H1 (cell line): ENCODE data around the gene PFKFB3. TPM values are rescaled to one million over a fixed set of nuclear protein-coding genes. Genes with fewer than 3 reads are reported as not detected.

Experiments used
- CTCF ChIA-PET: fragments of 300-600 bp; sonication (Branson Sonifier 250); formaldehyde crosslinking; loops from one replicate; lab custom pipeline; 2021; ENCODE audit not compliant: partially characterized antibody; lab: Charles Lee
- POLR2A ChIA-PET: fragments of 300-600 bp; sonication (Branson Sonifier 250); formaldehyde crosslinking; loops from one replicate; lab custom pipeline; 2021; ENCODE audit warnings: inconsistent platforms; ENCODE audit not compliant: partially characterized antibody; lab: Charles Lee
- DNase-seq, 2 experiments: peaks; one replicate each; pipeline versions ENCODE4 v3.0.0 to v3.0.0-alpha.2; 2010 to 2022; ENCODE audit warnings: low spot score in 2 of 2, low read depth in 1 of 2, mixed read lengths in 1 of 2
- FAIRE-seq: peaks from 2 replicates; lab custom pipeline; 2011; peaks lifted over from hg19 to GRCh38; lab: Jason Lieb, UNC
- H2AFZ ChIP-seq: 2 replicates; pipeline ENCODE4 v1.8.1; 2012; ENCODE audit warnings: low read length, inconsistent platforms
- H2AK5ac ChIP-seq: 2 replicates; pipeline ENCODE4 v1.6.1; 2013; ENCODE audit warnings: low read depth, low read length
- H2BK120ac ChIP-seq: replicated peaks from 2 replicates; pipeline ENCODE3; 2013; ENCODE audit warnings: low read depth, low read length, inconsistent platforms
- H2BK12ac ChIP-seq: 2 replicates; pipeline ENCODE4 v1.6.1; 2013; ENCODE audit warnings: low read depth, low read length
- H2BK15ac ChIP-seq: 2 replicates; pipeline ENCODE4 v1.6.1; 2013; ENCODE audit warnings: low read length
- H2BK20ac ChIP-seq: 2 replicates; pipeline ENCODE4 v1.6.1; 2013; ENCODE audit warnings: low read length
- H2BK5ac ChIP-seq: 2 replicates; pipeline ENCODE4 v1.6.1; 2013; ENCODE audit warnings: low read depth, low read length
- H3K14ac ChIP-seq: 2 replicates; pipeline ENCODE4 v1.6.1; 2013; ENCODE audit warnings: inconsistent platforms; ENCODE audit not compliant: insufficient read length
- H3K18ac ChIP-seq: 2 replicates; pipeline ENCODE4 v1.6.1; 2013; ENCODE audit warnings: low read length; ENCODE audit errors: extremely low read depth
- H3K23ac ChIP-seq: 2 replicates; pipeline ENCODE4 v1.6.1; 2013; ENCODE audit warnings: inconsistent platforms; ENCODE audit not compliant: insufficient read length
- H3K23me2 ChIP-seq: 2 replicates; pipeline ENCODE4 v1.6.1; 2013; ENCODE audit warnings: low read depth, low read length
- H3K27ac ChIP-seq: 2 replicates; pipeline ENCODE4 v1.6.1; 2011; ENCODE audit warnings: low read depth, low read length, inconsistent platforms
- H3K27me3 ChIP-seq, 4 experiments: replicated peaks in 1 of 4; 1 replicate in 1 of 4; 2 replicates in 3 of 4; pipeline versions ENCODE4 v1.6.1 to v1.8.1; 2011 to 2013; ENCODE audit warnings: low read length in 3 of 4, mild to moderate bottlenecking in 3 of 4, inconsistent platforms in 2 of 4, mixed read lengths in 2 of 4, moderate library complexity in 1 of 4; ENCODE audit not compliant: control insufficient read depth in 3 of 4, insufficient read depth in 3 of 4; ENCODE audit errors: extremely low read depth in 1 of 4
- H3K36me3 ChIP-seq, 4 experiments: 2 replicates each; pipeline versions ENCODE4 v1.6.1 to v1.8.1; 2011 to 2013; ENCODE audit warnings: mild to moderate bottlenecking in 4 of 4, low read length in 3 of 4, moderate library complexity in 2 of 4, control low read depth in 1 of 4, inconsistent platforms in 1 of 4; ENCODE audit not compliant: insufficient read depth in 4 of 4, control insufficient read depth in 2 of 4
- H3K4ac ChIP-seq: replicated peaks from 2 replicates; pipeline ENCODE3; 2013; ENCODE audit warnings: low read length, low read depth, mixed read lengths, inconsistent platforms; ENCODE audit not compliant: insufficient read length
- H3K4me1 ChIP-seq, 4 experiments: replicated peaks in 1 of 4; 1 replicate in 1 of 4; 2 replicates in 3 of 4; pipeline versions ENCODE4 v1.6.1 to v1.8.1; 2011 to 2013; ENCODE audit warnings: low read length in 3 of 4, inconsistent platforms in 2 of 4, mixed read lengths in 1 of 4; ENCODE audit not compliant: insufficient read depth in 4 of 4, control insufficient read depth in 3 of 4
- H3K4me2 ChIP-seq, 2 experiments: 2 replicates each; pipeline versions ENCODE4 v1.6.1 to v1.8.1; 2011 to 2013; ENCODE audit warnings: low read depth in 2 of 2, low read length in 2 of 2, control low read depth in 1 of 2, inconsistent platforms in 1 of 2, mild to moderate bottlenecking in 1 of 2; ENCODE audit not compliant: insufficient read depth in 1 of 2
- H3K4me3 ChIP-seq, 4 experiments: fragments of 200-600, 300-600 bp in 1 of 4; sonication (generic), shearing (Covaris generic), sonication (Bioruptor Twin) in 1 of 4; 2 replicates each; pipeline versions ENCODE4 v1.5.1 to v1.8.1; 2011 to 2016; ENCODE audit warnings: low read length in 4 of 4, low read depth in 3 of 4, control low read depth in 2 of 4, inconsistent platforms in 2 of 4, mild to moderate bottlenecking in 2 of 4, mixed read lengths in 1 of 4, moderate library complexity in 1 of 4; ENCODE audit not compliant: insufficient read depth in 2 of 4; ENCODE audit errors: extremely low read depth in 1 of 4
- H3K56ac ChIP-seq: replicated peaks from 2 replicates; pipeline ENCODE3; 2013; ENCODE audit warnings: low read depth, mild to moderate bottlenecking, mixed read lengths, low read length, inconsistent platforms; ENCODE audit not compliant: insufficient read length
- H3K79me1 ChIP-seq: 2 replicates; pipeline ENCODE4 v1.6.1; 2013; ENCODE audit warnings: low read depth, low read length, control low read depth
- H3K79me2 ChIP-seq, 2 experiments: 2 replicates each; pipeline versions ENCODE4 v1.6.1 to v1.8.1; 2012 to 2013; ENCODE audit warnings: low read length in 2 of 2, mild to moderate bottlenecking in 2 of 2, inconsistent platforms in 1 of 2; ENCODE audit not compliant: insufficient read depth in 2 of 2, control insufficient read depth in 1 of 2
- H3K9ac ChIP-seq, 4 experiments: replicated peaks in 1 of 4; 1 replicate in 1 of 4; 2 replicates in 3 of 4; pipeline versions ENCODE4 v1.6.1 to v1.8.1; 2011 to 2013; ENCODE audit warnings: low read depth in 3 of 4, low read length in 3 of 4, control low read depth in 2 of 4, mild to moderate bottlenecking in 2 of 4, moderate library complexity in 2 of 4, inconsistent platforms in 1 of 4; ENCODE audit errors: extremely low read depth in 1 of 4
- H3K9me3 ChIP-seq, 2 experiments: 2 replicates each; pipeline versions ENCODE4 v1.6.1 to v1.8.1; 2012 to 2013; ENCODE audit warnings: mild to moderate bottlenecking in 2 of 2, moderate library complexity in 2 of 2, control low read depth in 1 of 2, inconsistent platforms in 1 of 2, low read depth in 1 of 2, low read length in 1 of 2, mixed read lengths in 1 of 2; ENCODE audit not compliant: insufficient read depth in 2 of 2
- H4K20me1 ChIP-seq, 2 experiments: replicated peaks in 1 of 2; 2 replicates each; pipeline versions ENCODE3 to v1.8.1; 2011 to 2013; ENCODE audit warnings: inconsistent platforms in 2 of 2, low read length in 2 of 2, mild to moderate bottlenecking in 1 of 2; ENCODE audit not compliant: insufficient read depth in 2 of 2, control insufficient read depth in 1 of 2
- H4K5ac ChIP-seq: 2 replicates; pipeline ENCODE4 v1.6.1; 2013; ENCODE audit warnings: low read length, low read depth, mixed read lengths, inconsistent platforms; ENCODE audit not compliant: insufficient read length
- H4K8ac ChIP-seq: 2 replicates; pipeline ENCODE4 v1.8.0; 2013; ENCODE audit warnings: mild to moderate bottlenecking, moderate library complexity, low read length, inconsistent platforms; ENCODE audit not compliant: insufficient read depth; ENCODE audit errors: extremely low read depth
- H4K91ac ChIP-seq: replicated peaks from 2 replicates; pipeline ENCODE3; 2013; ENCODE audit warnings: low read length, mixed read lengths, inconsistent platforms; ENCODE audit not compliant: insufficient read length
- ASH2L ChIP-seq: fragments of 200-600, 300-600 bp; sonication (generic); IDR thresholded peaks from one replicate; pipeline ENCODE4 v1.7.1; 2017; ENCODE audit warnings: low read length
- ATF2 ChIP-seq: IDR thresholded peaks from 2 replicates; pipeline ENCODE4 v1.6.1; 2012; ENCODE audit warnings: low read length, inconsistent platforms
- CHD1 ChIP-seq: IDR thresholded peaks from 2 replicates; pipeline ENCODE4 v1.6.1; 2012; ENCODE audit warnings: low read depth, low read length, improper control_type of control experiment
- HDAC2 ChIP-seq, 2 experiments: fragments of 300-600 bp in 1 of 2; sonication (generic) in 1 of 2; IDR thresholded peaks; 2 replicates each; pipeline ENCODE4 v1.6.1; 2011 to 2012; ENCODE audit warnings: low read depth in 2 of 2, low read length in 2 of 2, mild to moderate bottlenecking in 2 of 2, moderate library complexity in 2 of 2, borderline replicate concordance in 1 of 2, inconsistent platforms in 1 of 2
- KDM5A ChIP-seq: fragments of 200-600 bp; IDR thresholded peaks from 2 replicates; pipeline ENCODE4 v1.7.1; 2012; ENCODE audit warnings: mild to moderate bottlenecking, low read length, inconsistent platforms, mixed read lengths
- SP2 ChIP-seq: IDR thresholded peaks from 2 replicates; pipeline ENCODE4 v1.6.1; 2012; ENCODE audit warnings: mild to moderate bottlenecking, low read length, inconsistent platforms
- SP4 ChIP-seq: IDR thresholded peaks from 2 replicates; pipeline ENCODE4 v1.6.1; 2012; ENCODE audit warnings: low read length, inconsistent platforms
- WGBS, 2 experiments: shearing (Covaris generic) in 1 of 2; methylation state at CpG; one replicate each; pipeline versions ENCODE4 v1.1.6 to v1.1.7; 2013 to 2015; ENCODE audit warnings: low lambda C conversion rate in 2 of 2, mixed read lengths in 2 of 2, inconsistent platforms in 1 of 2, low coverage in 1 of 2, missing lambda C conversion rate in 1 of 2; ENCODE audit not compliant: insufficient replicate concordance in 2 of 2, insufficient coverage in 1 of 2, insufficient read length in 1 of 2; ENCODE audit errors: extremely low coverage in 1 of 2, missing lambda C conversion rate in 1 of 2; 5-methylcytosine and 5-hydroxymethylcytosine counted together
- polyA plus RNA-seq, 7 experiments: library from polyadenylated mRNA; depleted of rRNA in 3 of 7; stranded (reverse) in 5 of 7; unstranded in 2 of 7; fragments of >200 nt in 5 of 7; fragments of 200-250 nt in 2 of 7; gene quantifications; 1 replicate in 5 of 7; 2 replicates in 1 of 7; 4 replicates in 1 of 7; pipeline versions ENCODE4 v1.2.1 to v1.2.3, GENCODE V29; 2011 to 2013; ENCODE audit warnings: missing spikeins in 2 of 7, mixed read lengths in 2 of 7
- total RNA-seq: library from RNA; stranded (reverse); fragmentation: NEBNext Ultra II Directional; extraction: Animal tissue kit (Norgen Biotek cat#: 25700); gene quantifications from 2 replicates; pipeline ENCODE4 v1.2.1, GENCODE V29; 2021

The PFKFB3 gene
- total and polyA plus RNA-seq, 2 of the 8 experiments (the other 6 are each of a cell fraction or from before 2014, with no cell fraction given), result 15.6 to 32.0 TPM

- 84% methylated on average over 6 of the region's 6 CpGs; no CpG with 5 or more reads in 1 of the 2 experiments for WGBS, 2 experiments
- H2AFZ ChIP-seq, result no peak overlapping the region
- H2AK5ac ChIP-seq, result no peak overlapping the region
- H4K20me1 ChIP-seq, result peaks cover 0 to 2% of the 10 kb centered on the region in 2 experiments
- H3K36me3 ChIP-seq, result no peaks in the 10 kb centered on the region
- H3K27ac ChIP-seq, result no peak overlapping the region
- no peak overlapping the region for H3K14ac ChIP-seq
- H3K4ac ChIP-seq, result no peak overlapping the region
- FAIRE-seq (no peak), DNase-seq (no peak)
- H3K23ac ChIP-seq, result no peak overlapping the region
- no peak overlapping the region for H3K4me2 ChIP-seq
- CTCF ChIA-PET, result interaction anchor here (0.7 to 2.0 kb wide), 3 partner anchors 11 to 268 kb away, joined by 3 to 8 read pairs (median 4); no protein-coding TSS in a partner anchor
- H3K79me2 ChIP-seq, result no peaks in the 10 kb centered on the region
- H3K9me3 ChIP-seq, result no peaks in the 10 kb centered on the region
- H3K27me3 ChIP-seq, result no peaks in the 10 kb centered on the region
- no peaks in the 10 kb centered on the region for H3K23me2 ChIP-seq
- H2BK15ac ChIP-seq, result no peak overlapping the region
- no peak overlapping the region for H2BK120ac ChIP-seq
- H3K4me1 ChIP-seq, result no peaks in the 10 kb centered on the region
- no peak overlapping the region for H3K9ac ChIP-seq
- POLR2A ChIA-PET, result interaction anchor here (1.4 kb wide), 1 partner anchor 40 kb away, joined by 4 read pairs; the partner anchor contains the start of gene PFKFB3
- H3K79me1 ChIP-seq, result no peaks in the 10 kb centered on the region; the same call in 1 of the 2 replicates
- no peak overlapping the region for H3K4me3 ChIP-seq
- no peak overlapping the region for H4K8ac ChIP-seq
- H2BK20ac ChIP-seq, result no peak overlapping the region
- no peak overlapping the region for H3K56ac ChIP-seq
- H2BK5ac ChIP-seq, result no peak overlapping the region
- no peak overlapping the region for H4K5ac ChIP-seq
- no peak overlapping the region for H3K18ac ChIP-seq
- H4K91ac ChIP-seq, result no peak overlapping the region
- no peak overlapping the region for H2BK12ac ChIP-seq
- TF ChIP-seq SP2 (no peak), ATF2 (no peak), KDM5A (no peak), CHD1 (no peak), HDAC2 (IDR thresholded peaks at IDR 0.05; ENCODE audit: borderline replicate concordance in 1 of 2, low read depth in 2 of 2, low read length in 2 of 2) (no peak), ASH2L (no peak), SP4 (no peak)
Observed at GRCh38 chr10:6242089-6242488, 39.4 kb downstream of the PFKFB3 start.
